A549 (cell line): ENCODE data around the gene MED27. TPM values are rescaled to one million over a fixed set of nuclear protein-coding genes. Genes with fewer than 3 reads are reported as not detected.

Experiments used
- ATAC-seq, 2 experiments: fragments of 200-7000 bp in 1 of 2; fragments of >200 bp in 1 of 2; cut with Nextera tagmentation in 1 of 2; cut with Tn5 transposase in 1 of 2; 3 replicates each; pipeline versions ENCODE4 v1.8.0 to v1.9.1; 2018 to 2020; ENCODE audit warnings: mild to moderate bottlenecking in 1 of 2, moderate library complexity in 1 of 2
- CTCF ChIA-PET: fragments of 300-600 bp; sonication (Branson Sonifier 250); formaldehyde crosslinking; extraction: SDS; loops from one replicate; lab custom pipeline; 2021; ENCODE audit warnings: antibody characterized with exemption, inconsistent platforms; lab: Yijun Ruan, JAX
- POLR2A ChIA-PET: fragments of 350-600 bp; formaldehyde crosslinking; extraction: SDS; loops from one replicate; lab custom pipeline; 2021; ENCODE audit warnings: antibody characterized with exemption, inconsistent platforms; lab: Yijun Ruan, JAX
- DNase-seq, 2 experiments: peaks; one replicate each; pipeline versions ENCODE4 v3.0.0 to v3.0.0-alpha.2; 2011 to 2016; ENCODE audit warnings: low read depth in 1 of 2, low spot score in 1 of 2
- FAIRE-seq: peaks from 2 replicates; lab custom pipeline; 2011; peaks lifted over from hg19 to GRCh38; lab: Jason Lieb, UNC
- H3K27ac ChIP-seq, 2 experiments: fragments of >200 bp; sonication (Bioruptor Twin); formaldehyde crosslinking; 3 replicates each; pipeline ENCODE4 v1.5.1; 2016 to 2017
- H3K4me1 ChIP-seq: fragments of >200 bp; sonication (Bioruptor Twin); formaldehyde crosslinking; 3 replicates; pipeline ENCODE4 v1.6.1; 2016
- H3K4me2 ChIP-seq: fragments of >200 bp; sonication (Bioruptor Twin); formaldehyde crosslinking; 3 replicates; pipeline ENCODE4 v1.6.1; 2016
- H3K4me3 ChIP-seq: fragments of >200 bp; sonication (Bioruptor Twin); formaldehyde crosslinking; 3 replicates; pipeline ENCODE4 v1.5.1; 2016
- H3K9me3 ChIP-seq: fragments of >200 bp; sonication (Bioruptor Twin); formaldehyde crosslinking; 3 replicates; pipeline ENCODE4 v1.6.1; 2016
- BCL3 ChIP-seq: fragments of >200 bp; sonication (Bioruptor Twin); formaldehyde crosslinking; IDR thresholded peaks from 3 replicates; pipeline ENCODE4 v1.6.1; 2016
- BHLHE40 ChIP-seq: IDR thresholded peaks from 2 replicates; pipeline ENCODE4 v1.6.1; 2012; ENCODE audit warnings: low read depth, low read length, inconsistent platforms
- CBX2 ChIP-seq: fragments of 200-600 bp; sonication (generic); IDR thresholded peaks from 2 replicates; pipeline ENCODE4 v1.6.1; 2016; ENCODE audit warnings: low read depth, mild to moderate bottlenecking, borderline replicate concordance
- CHD2 ChIP-seq: fragments of 150-350 bp; IDR thresholded peaks from 2 replicates; pipeline ENCODE4 v1.6.1; 2014; ENCODE audit warnings: low read length; ENCODE audit not compliant: partially characterized antibody
- CHD4 ChIP-seq: fragments of 200-600 bp; sonication (generic); IDR thresholded peaks from 2 replicates; pipeline ENCODE4 v1.6.1; 2016; ENCODE audit warnings: antibody characterized with exemption, mild to moderate bottlenecking, borderline replicate concordance
- EHF ChIP-seq: fragments of 250-450 bp; sonication (Bioruptor Pico); IDR thresholded peaks from 2 replicates; pipeline ENCODE4 v1.5.0; 2020; ENCODE audit warnings: mild to moderate bottlenecking
- ESRRA ChIP-seq: fragments of 150-350 bp; IDR thresholded peaks from 2 replicates; pipeline ENCODE4 v1.6.1; 2014; ENCODE audit warnings: mild to moderate bottlenecking, low read length, borderline replicate concordance
- GATA3 ChIP-seq: IDR thresholded peaks from 2 replicates; pipeline ENCODE4 v1.6.1; 2012; ENCODE audit warnings: borderline replicate concordance
- HDAC2 ChIP-seq: fragments of 200-600 bp; sonication (generic); IDR thresholded peaks from 2 replicates; pipeline ENCODE4 v1.6.1; 2016
- HEYL ChIP-seq: fragments of 250-450 bp; sonication (Bioruptor Pico); IDR thresholded peaks from 2 replicates; pipeline ENCODE4 v1.8.0; 2021; ENCODE audit warnings: mild to moderate bottlenecking, moderate library complexity
- HMGXB4 ChIP-seq: fragments of 250-450 bp; sonication (Bioruptor Pico); IDR thresholded peaks from 2 replicates; pipeline ENCODE4 v1.5.0; 2021; ENCODE audit warnings: mild to moderate bottlenecking, moderate library complexity, borderline replicate concordance
- HOXA7 ChIP-seq: fragments of 250-450 bp; sonication (Bioruptor Pico); IDR thresholded peaks from 2 replicates; pipeline ENCODE4 v1.5.0; 2020; ENCODE audit warnings: mild to moderate bottlenecking, moderate library complexity
- HOXB13 ChIP-seq: fragments of 250-450 bp; sonication (Bioruptor Pico); IDR thresholded peaks from 2 replicates; pipeline ENCODE4 v1.5.0; 2020; ENCODE audit warnings: low read depth, mild to moderate bottlenecking, moderate library complexity
- JUN ChIP-seq, 2 experiments: fragments of >200 bp; sonication (Bioruptor Twin); formaldehyde crosslinking; IDR thresholded peaks; 2 replicates in 1 of 2; 3 replicates in 1 of 2; pipeline ENCODE4 v1.6.1; 2016 to 2017
- JUNB ChIP-seq: fragments of >200 bp; sonication (Bioruptor Twin); formaldehyde crosslinking; IDR thresholded peaks from 2 replicates; pipeline ENCODE4 v1.6.1; 2016
- MAZ ChIP-seq: fragments of 150-350 bp; IDR thresholded peaks from 2 replicates; pipeline ENCODE4 v1.6.1; 2014; ENCODE audit warnings: antibody characterized with exemption, low read depth, low read length, borderline replicate concordance
- MYC ChIP-seq: IDR thresholded peaks from 2 replicates; pipeline ENCODE4 v1.6.1; 2012; ENCODE audit warnings: mild to moderate bottlenecking, inconsistent platforms, low read length, improper control_type of control experiment, borderline replicate concordance
- NFE2L2 ChIP-seq: fragments of 150-350 bp; conservative IDR thresholded peaks from 2 replicates; pipeline ENCODE4 v1.6.1; 2014; ENCODE audit warnings: low read length
- POLR2A ChIP-seq: IDR thresholded peaks from 2 replicates; pipeline ENCODE4 v1.6.1; 2012; ENCODE audit warnings: mild to moderate bottlenecking, low read length
- POLR2AphosphoS2 ChIP-seq: conservative IDR thresholded peaks from 2 replicates; pipeline ENCODE4 v1.6.1; 2012; ENCODE audit warnings: low read length, improper control_type of control experiment, inconsistent platforms
- RNF2 ChIP-seq: fragments of 200-600 bp; sonication (generic); IDR thresholded peaks from 2 replicates; pipeline ENCODE4 v1.6.1; 2016; ENCODE audit warnings: low read depth, mild to moderate bottlenecking, antibody characterized with exemption, moderate library complexity, borderline replicate concordance
- TFCP2L1 ChIP-seq: fragments of 250-450 bp; sonication (Bioruptor Pico); IDR thresholded peaks from 2 replicates; pipeline ENCODE4 v1.5.0; 2021; ENCODE audit warnings: mild to moderate bottlenecking
- ZSCAN20 ChIP-seq: fragments of 250-450 bp; sonication (Bioruptor Pico); IDR thresholded peaks from 2 replicates; pipeline ENCODE4 v1.8.0; 2022; ENCODE audit warnings: mild to moderate bottlenecking, moderate library complexity
- WGBS: methylation state at CpG from one replicate; pipeline ENCODE4 v1.1.6; 2017; ENCODE audit errors: missing lambda C conversion rate; 5-methylcytosine and 5-hydroxymethylcytosine counted together
- polyA plus RNA-seq, 4 experiments: library from polyadenylated mRNA; depleted of rRNA in 3 of 4; stranded (reverse); fragments of >200 nt; fragmentation: RNase III in 1 of 4; extraction: RNeasy Plus Mini Kit Qiagen cat#74134 plus additional on column Dnase treatment in 1 of 4; gene quantifications; 2 replicates in 3 of 4; 3 replicates in 1 of 4; pipeline ENCODE4 v1.2.3, GENCODE V29; 2011 to 2017

MED27 gene
- polyA plus RNA-seq, 2 of the 4 experiments (the other 2 are of a cell fraction) = 24.2 to 37.8 TPM

GRCh38 chr9:131870156-131870555 lies 209.5 kb downstream of the MED27 start:
- H3K9me3 ChIP-seq = no peaks in the 10 kb centered on the region
- no peaks in the 10 kb centered on the region for H3K4me1 ChIP-seq
- no peak overlapping the region for H3K4me3 ChIP-seq
- no peak for DNase-seq
- ATAC-seq = no peak
- no peak for FAIRE-seq
- 98% methylated on average over 12 of the region's 12 CpGs for WGBS
- TF ChIP-seq HEYL = no peak
- no peak for TF ChIP-seq NFE2L2
- no peak for TF ChIP-seq POLR2A
- no peak for TF ChIP-seq JUNB
- no peak for TF ChIP-seq ZSCAN20 (CRISPR knock-in tag)
- TF ChIP-seq CHD4 = no peak
- TF ChIP-seq HMGXB4 = no peak
- no peak for TF ChIP-seq CHD2
- TF ChIP-seq CBX2 = no peak
- no peak for TF ChIP-seq HDAC2
- TF ChIP-seq EHF (CRISPR knock-in tag) = no peak
- CTCF ChIA-PET = interaction anchor here (1.4 kb wide), 1 partner anchor 8 kb away, joined by 3 read pairs; no protein-coding TSS in a partner anchor
- no peak overlapping the region for H3K27ac ChIP-seq
- POLR2A ChIA-PET = interaction anchor here (0.5 kb wide), 1 partner anchor 9 kb away, joined by 6 read pairs; no protein-coding TSS in a partner anchor
- no peak overlapping the region for H3K4me2 ChIP-seq

- POLR2A ChIA-PET = interaction anchor here (0.7 kb wide), 1 partner anchor 171 kb away, joined by 4 read pairs; no protein-coding TSS in a partner anchor
- H3K4me2 ChIP-seq = no peak overlapping the region
- no peak overlapping the region for H3K4me3 ChIP-seq
- no peak for TF ChIP-seq JUN (IDR thresholded peaks at IDR 0.05)
- no peak for TF ChIP-seq HOXA7
- TF ChIP-seq, all 56 proteins: peak for 0
- no peak overlapping the region for H3K27ac ChIP-seq
- no peaks in the 10 kb centered on the region for H3K9me3 ChIP-seq
- no peak for DNase-seq
- CTCF ChIA-PET = interaction anchor here (1.4 kb wide), 1 partner anchor 9 kb away, joined by 3 read pairs; no protein-coding TSS in a partner anchor
- WGBS = 90% methylated on average over 8 of the region's 8 CpGs
- ATAC-seq = no peak
- H3K4me1 ChIP-seq = no peaks in the 10 kb centered on the region
- no peak for FAIRE-seq
These were observed 210.3 kb downstream of the MED27 start for GRCh38 chr9:131869348-131869747.

- CTCF ChIA-PET = interaction anchor here (1.0 kb wide), 1 partner anchor 384 kb away, joined by 3 read pairs; no protein-coding TSS in a partner anchor
- Histone ChIP-seq H3K9me3 (no peaks in the 10 kb centered on the region), H3K4me2 (no peak overlapping the region), H3K27ac (no peak overlapping the region), H3K4me1 (no peaks in the 10 kb centered on the region), H3K4me3 (no peak overlapping the region)
- 93% methylated on average over 10 of the region's 10 CpGs for WGBS
- TF ChIP-seq CHD4 = no peak
- no peak for TF ChIP-seq ESRRA
- no peak for TF ChIP-seq BCL3
- no peak for TF ChIP-seq JUNB
- TF ChIP-seq GATA3 = no peak
- no peak for TF ChIP-seq BHLHE40
- TF ChIP-seq MAZ = no peak
- no peak for TF ChIP-seq CHD2
- no peak for TF ChIP-seq MYC
- no peak for TF ChIP-seq POLR2AphosphoS2
- TF ChIP-seq HOXB13 (CRISPR knock-in tag) = no peak
- no peak for TF ChIP-seq POLR2A
- TF ChIP-seq JUN (IDR thresholded peaks at IDR 0.05) = no peak
- TF ChIP-seq TFCP2L1 (CRISPR knock-in tag) = no peak
- no peak for TF ChIP-seq RNF2
- DNase-seq = no peak
- POLR2A ChIA-PET = no interaction called here
- no peak for FAIRE-seq
- no peak for ATAC-seq
These were observed 210.9 kb downstream of the MED27 start for GRCh38 chr9:131868766-131869165.
